H1 (cell line): ENCODE measurements around the gene TDP1. TPM values are rescaled to one million over a fixed set of nuclear protein-coding genes. Genes with fewer than 3 reads are reported as not detected.

Experiments
- CTCF ChIA-PET: fragments of 300-600 bp; sonication (Branson Sonifier 250); formaldehyde crosslinking; loops from one replicate; lab custom pipeline; 2021; ENCODE audit not compliant: partially characterized antibody; lab: Charles Lee
- POLR2A ChIA-PET: fragments of 300-600 bp; sonication (Branson Sonifier 250); formaldehyde crosslinking; loops from one replicate; lab custom pipeline; 2021; ENCODE audit warnings: inconsistent platforms; ENCODE audit not compliant: partially characterized antibody; lab: Charles Lee
- DNase-seq, 2 experiments: peaks; one replicate each; pipeline versions ENCODE4 v3.0.0 to v3.0.0-alpha.2; 2010 to 2022; ENCODE audit warnings: low spot score in 2 of 2, low read depth in 1 of 2, mixed read lengths in 1 of 2
- FAIRE-seq: peaks from 2 replicates; lab custom pipeline; 2011; peaks lifted over from hg19 to GRCh38; lab: Jason Lieb, UNC
- H2AFZ ChIP-seq: 2 replicates; pipeline ENCODE4 v1.8.1; 2012; ENCODE audit warnings: low read length, inconsistent platforms
- H2AK5ac ChIP-seq: 2 replicates; pipeline ENCODE4 v1.6.1; 2013; ENCODE audit warnings: low read depth, low read length
- H2BK120ac ChIP-seq: replicated peaks from 2 replicates; pipeline ENCODE3; 2013; ENCODE audit warnings: low read depth, low read length, inconsistent platforms
- H2BK12ac ChIP-seq: 2 replicates; pipeline ENCODE4 v1.6.1; 2013; ENCODE audit warnings: low read depth, low read length
- H2BK15ac ChIP-seq: 2 replicates; pipeline ENCODE4 v1.6.1; 2013; ENCODE audit warnings: low read length
- H2BK20ac ChIP-seq: 2 replicates; pipeline ENCODE4 v1.6.1; 2013; ENCODE audit warnings: low read length
- H2BK5ac ChIP-seq: 2 replicates; pipeline ENCODE4 v1.6.1; 2013; ENCODE audit warnings: low read depth, low read length
- H3K14ac ChIP-seq: 2 replicates; pipeline ENCODE4 v1.6.1; 2013; ENCODE audit warnings: inconsistent platforms; ENCODE audit not compliant: insufficient read length
- H3K18ac ChIP-seq: 2 replicates; pipeline ENCODE4 v1.6.1; 2013; ENCODE audit warnings: low read length; ENCODE audit errors: extremely low read depth
- H3K23ac ChIP-seq: 2 replicates; pipeline ENCODE4 v1.6.1; 2013; ENCODE audit warnings: inconsistent platforms; ENCODE audit not compliant: insufficient read length
- H3K23me2 ChIP-seq: 2 replicates; pipeline ENCODE4 v1.6.1; 2013; ENCODE audit warnings: low read depth, low read length
- H3K27ac ChIP-seq: 2 replicates; pipeline ENCODE4 v1.6.1; 2011; ENCODE audit warnings: low read depth, low read length, inconsistent platforms
- H3K27me3 ChIP-seq, 4 experiments: replicated peaks in 1 of 4; 1 replicate in 1 of 4; 2 replicates in 3 of 4; pipeline versions ENCODE4 v1.6.1 to v1.8.1; 2011 to 2013; ENCODE audit warnings: low read length in 3 of 4, mild to moderate bottlenecking in 3 of 4, inconsistent platforms in 2 of 4, mixed read lengths in 2 of 4, moderate library complexity in 1 of 4; ENCODE audit not compliant: control insufficient read depth in 3 of 4, insufficient read depth in 3 of 4; ENCODE audit errors: extremely low read depth in 1 of 4
- H3K36me3 ChIP-seq, 4 experiments: 2 replicates each; pipeline versions ENCODE4 v1.6.1 to v1.8.1; 2011 to 2013; ENCODE audit warnings: mild to moderate bottlenecking in 4 of 4, low read length in 3 of 4, moderate library complexity in 2 of 4, control low read depth in 1 of 4, inconsistent platforms in 1 of 4; ENCODE audit not compliant: insufficient read depth in 4 of 4, control insufficient read depth in 2 of 4
- H3K4ac ChIP-seq: replicated peaks from 2 replicates; pipeline ENCODE3; 2013; ENCODE audit warnings: low read length, low read depth, mixed read lengths, inconsistent platforms; ENCODE audit not compliant: insufficient read length
- H3K4me1 ChIP-seq, 4 experiments: replicated peaks in 1 of 4; 1 replicate in 1 of 4; 2 replicates in 3 of 4; pipeline versions ENCODE4 v1.6.1 to v1.8.1; 2011 to 2013; ENCODE audit warnings: low read length in 3 of 4, inconsistent platforms in 2 of 4, mixed read lengths in 1 of 4; ENCODE audit not compliant: insufficient read depth in 4 of 4, control insufficient read depth in 3 of 4
- H3K4me2 ChIP-seq, 2 experiments: 2 replicates each; pipeline versions ENCODE4 v1.6.1 to v1.8.1; 2011 to 2013; ENCODE audit warnings: low read depth in 2 of 2, low read length in 2 of 2, control low read depth in 1 of 2, inconsistent platforms in 1 of 2, mild to moderate bottlenecking in 1 of 2; ENCODE audit not compliant: insufficient read depth in 1 of 2
- H3K4me3 ChIP-seq, 4 experiments: fragments of 200-600, 300-600 bp in 1 of 4; sonication (generic), shearing (Covaris generic), sonication (Bioruptor Twin) in 1 of 4; 2 replicates each; pipeline versions ENCODE4 v1.5.1 to v1.8.1; 2011 to 2016; ENCODE audit warnings: low read length in 4 of 4, low read depth in 3 of 4, control low read depth in 2 of 4, inconsistent platforms in 2 of 4, mild to moderate bottlenecking in 2 of 4, mixed read lengths in 1 of 4, moderate library complexity in 1 of 4; ENCODE audit not compliant: insufficient read depth in 2 of 4; ENCODE audit errors: extremely low read depth in 1 of 4
- H3K56ac ChIP-seq: replicated peaks from 2 replicates; pipeline ENCODE3; 2013; ENCODE audit warnings: low read depth, mild to moderate bottlenecking, mixed read lengths, low read length, inconsistent platforms; ENCODE audit not compliant: insufficient read length
- H3K79me1 ChIP-seq: 2 replicates; pipeline ENCODE4 v1.6.1; 2013; ENCODE audit warnings: low read depth, low read length, control low read depth
- H3K79me2 ChIP-seq, 2 experiments: 2 replicates each; pipeline versions ENCODE4 v1.6.1 to v1.8.1; 2012 to 2013; ENCODE audit warnings: low read length in 2 of 2, mild to moderate bottlenecking in 2 of 2, inconsistent platforms in 1 of 2; ENCODE audit not compliant: insufficient read depth in 2 of 2, control insufficient read depth in 1 of 2
- H3K9ac ChIP-seq, 4 experiments: replicated peaks in 1 of 4; 1 replicate in 1 of 4; 2 replicates in 3 of 4; pipeline versions ENCODE4 v1.6.1 to v1.8.1; 2011 to 2013; ENCODE audit warnings: low read depth in 3 of 4, low read length in 3 of 4, control low read depth in 2 of 4, mild to moderate bottlenecking in 2 of 4, moderate library complexity in 2 of 4, inconsistent platforms in 1 of 4; ENCODE audit errors: extremely low read depth in 1 of 4
- H3K9me3 ChIP-seq, 2 experiments: 2 replicates each; pipeline versions ENCODE4 v1.6.1 to v1.8.1; 2012 to 2013; ENCODE audit warnings: mild to moderate bottlenecking in 2 of 2, moderate library complexity in 2 of 2, control low read depth in 1 of 2, inconsistent platforms in 1 of 2, low read depth in 1 of 2, low read length in 1 of 2, mixed read lengths in 1 of 2; ENCODE audit not compliant: insufficient read depth in 2 of 2
- H4K20me1 ChIP-seq, 2 experiments: replicated peaks in 1 of 2; 2 replicates each; pipeline versions ENCODE3 to v1.8.1; 2011 to 2013; ENCODE audit warnings: inconsistent platforms in 2 of 2, low read length in 2 of 2, mild to moderate bottlenecking in 1 of 2; ENCODE audit not compliant: insufficient read depth in 2 of 2, control insufficient read depth in 1 of 2
- H4K5ac ChIP-seq: 2 replicates; pipeline ENCODE4 v1.6.1; 2013; ENCODE audit warnings: low read length, low read depth, mixed read lengths, inconsistent platforms; ENCODE audit not compliant: insufficient read length
- H4K8ac ChIP-seq: 2 replicates; pipeline ENCODE4 v1.8.0; 2013; ENCODE audit warnings: mild to moderate bottlenecking, moderate library complexity, low read length, inconsistent platforms; ENCODE audit not compliant: insufficient read depth; ENCODE audit errors: extremely low read depth
- H4K91ac ChIP-seq: replicated peaks from 2 replicates; pipeline ENCODE3; 2013; ENCODE audit warnings: low read length, mixed read lengths, inconsistent platforms; ENCODE audit not compliant: insufficient read length
- SIRT6 ChIP-seq: IDR thresholded peaks from one replicate; pipeline ENCODE4 v1.7.1; 2012; ENCODE audit warnings: low read length, inconsistent platforms
- TEAD4 ChIP-seq: IDR thresholded peaks from 2 replicates; pipeline ENCODE4 v1.6.1; 2012; ENCODE audit warnings: low read depth, low read length, inconsistent platforms, mixed read lengths
- WGBS, 2 experiments: shearing (Covaris generic) in 1 of 2; methylation state at CpG; one replicate each; pipeline versions ENCODE4 v1.1.6 to v1.1.7; 2013 to 2015; ENCODE audit warnings: low lambda C conversion rate in 2 of 2, mixed read lengths in 2 of 2, inconsistent platforms in 1 of 2, low coverage in 1 of 2, missing lambda C conversion rate in 1 of 2; ENCODE audit not compliant: insufficient replicate concordance in 2 of 2, insufficient coverage in 1 of 2, insufficient read length in 1 of 2; ENCODE audit errors: extremely low coverage in 1 of 2, missing lambda C conversion rate in 1 of 2; 5-methylcytosine and 5-hydroxymethylcytosine counted together
- polyA plus RNA-seq, 7 experiments: library from polyadenylated mRNA; depleted of rRNA in 3 of 7; stranded (reverse) in 5 of 7; unstranded in 2 of 7; fragments of >200 nt in 5 of 7; fragments of 200-250 nt in 2 of 7; gene quantifications; 1 replicate in 5 of 7; 2 replicates in 1 of 7; 4 replicates in 1 of 7; pipeline versions ENCODE4 v1.2.1 to v1.2.3, GENCODE V29; 2011 to 2013; ENCODE audit warnings: missing spikeins in 2 of 7, mixed read lengths in 2 of 7
- total RNA-seq: library from RNA; stranded (reverse); fragmentation: NEBNext Ultra II Directional; extraction: Animal tissue kit (Norgen Biotek cat#: 25700); gene quantifications from 2 replicates; pipeline ENCODE4 v1.2.1, GENCODE V29; 2021

Gene TDP1
- total and polyA plus RNA-seq, 2 of the 8 experiments (the other 6 are each of a cell fraction or from before 2014, with no cell fraction given): 32.2 to 69.9 TPM

DNA sequence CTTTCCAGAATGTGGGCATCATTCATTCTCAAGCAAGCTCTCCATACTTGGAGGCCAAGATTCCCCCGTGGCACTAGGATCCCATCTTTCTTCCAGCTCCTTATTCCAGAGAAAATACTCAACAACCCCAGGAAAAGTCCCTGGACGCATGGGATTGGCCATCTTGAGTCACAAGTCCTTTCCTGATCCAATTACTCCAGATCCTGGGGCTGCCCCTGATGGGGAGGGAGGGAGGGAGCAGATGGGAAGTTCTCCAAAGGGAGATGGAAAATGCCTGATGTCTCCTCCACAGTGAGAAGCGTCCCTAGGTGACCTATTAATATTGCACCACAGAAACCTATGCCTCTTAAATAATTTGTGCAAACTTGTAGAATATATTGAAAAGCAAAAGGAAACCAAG, 93.7 kb downstream of the TDP1 start:
- H3K79me1 ChIP-seq: no peaks in the 10 kb centered on the region
- no peak overlapping the region for H3K56ac ChIP-seq
- no peak overlapping the region for H2BK20ac ChIP-seq
- peaks cover 0 to 3% of the 10 kb centered on the region in 2 experiments for H4K20me1 ChIP-seq
- no peak overlapping the region for H2AFZ ChIP-seq
- CTCF ChIA-PET: interaction anchor here (1.5 to 2.0 kb wide), 4 partner anchors 8 to 76 kb away, joined by 3 to 5 read pairs (median 4); partner anchors contain the start of gene KCNK13
- no peaks in the 10 kb centered on the region for H3K79me2 ChIP-seq
- H2BK5ac ChIP-seq: no peak overlapping the region
- no peak overlapping the region for H3K18ac ChIP-seq
- no peak overlapping the region for H2AK5ac ChIP-seq
- H2BK120ac ChIP-seq: no peak overlapping the region
- no peak overlapping the region for H3K23ac ChIP-seq
- no peak overlapping the region for H2BK15ac ChIP-seq
- H3K9me3 ChIP-seq: no peaks in the 10 kb centered on the region
- H3K27me3 ChIP-seq: no peaks in the 10 kb centered on the region
- DNase-seq (no peak), FAIRE-seq (no peak)
- H3K9ac ChIP-seq: no peak overlapping the region
- H4K5ac ChIP-seq: no peak overlapping the region
- no peak overlapping the region for H3K27ac ChIP-seq
- H3K36me3 ChIP-seq: no peaks in the 10 kb centered on the region
- no peak overlapping the region for H3K4me2 ChIP-seq
- H3K4me1 ChIP-seq: no peaks in the 10 kb centered on the region
- no peak overlapping the region for H3K4me3 ChIP-seq
- no peaks in the 10 kb centered on the region for H3K23me2 ChIP-seq
- H3K14ac ChIP-seq: no peak overlapping the region
- no peak overlapping the region for H3K4ac ChIP-seq
- TF ChIP-seq SIRT6: no peak
- TF ChIP-seq TEAD4: no peak
- no peak overlapping the region for H4K8ac ChIP-seq
- 85% methylated on average over 3 of the region's 3 CpGs; no CpG with 5 or more reads in 1 of the 2 experiments for WGBS, 2 experiments
- H4K91ac ChIP-seq: no peak overlapping the region
- H2BK12ac ChIP-seq: no peak overlapping the region
- POLR2A ChIA-PET: no interaction called here
